ENCODE measurements around the gene GRAMD2B. TPM values are rescaled to one million over a fixed set of nuclear protein-coding genes. Genes with fewer than 3 reads are reported as not detected.

Gene GRAMD2B
- total and polyA plus RNA-seq, 12 donors, result 4.0 to 80.9 (median 25.2) TPM

- H3K4me3 ChIP-seq, result no peak overlapping the region
- no peak for DNase-seq
- H3K36me3 ChIP-seq (replicated peaks in 1 of 2), result peaks cover 0 to 1% of the 10 kb centered on the region in 2 donors
- peaks cover under 1 to 1% of the 10 kb centered on the region in 2 donors for H3K4me1 ChIP-seq (replicated peaks in 1 of 2)
- TF ChIP-seq POLR2A (IDR thresholded peaks at IDR 0.05), result no peak
- no peak for TF ChIP-seq CTCF (IDR thresholded peaks at IDR 0.05)
- no peaks in the 10 kb centered on the region for H3K9me3 ChIP-seq (replicated peaks in 1 of 3)
- intact Hi-C loops (cut with DNase I), result loop anchor here in 1 of 2 donors (10.0 kb wide), 2 partner anchors 51 to 79 kb away; no protein-coding TSS in a partner anchor
- WGBS, 4 donors, result 53 to 72% (median 62%) methylated on average over 2 of the region's 2 CpGs
- H3K27me3 ChIP-seq, result no peaks in the 10 kb centered on the region
- no peak overlapping the region for H3K27ac ChIP-seq
Measured at GRCh38 chr5:126444137-126444536, 20.9 kb downstream of the GRAMD2B start.

- no peak overlapping the region for H3K4me3 ChIP-seq
- H3K27me3 ChIP-seq, result no peaks in the 10 kb centered on the region
- H3K4me1 ChIP-seq (replicated peaks in 1 of 2), result peaks cover 7 to 16% of the 10 kb centered on the region in 2 donors
- no peak overlapping the region for H3K27ac ChIP-seq
- H3K36me3 ChIP-seq (replicated peaks in 1 of 2), result no peaks in the 10 kb centered on the region
- no peak for DNase-seq
- 88 to 94% (median 91%) methylated on average over 3 of the region's 3 CpGs for WGBS, 4 donors
- H3K9me3 ChIP-seq (replicated peaks in 1 of 3), result no peaks in the 10 kb centered on the region
- intact Hi-C loops (cut with DNase I), result loop anchor here in 1 of 2 donors (10.0 kb wide), 2 partner anchors 49 to 81 kb away; no protein-coding TSS in a partner anchor
- TF ChIP-seq POLR2A (IDR thresholded peaks at IDR 0.05), result no peak
- no peak for TF ChIP-seq CTCF (IDR thresholded peaks at IDR 0.05)
Measured at GRCh38 chr5:126445502-126446174, 22.4 kb downstream of the GRAMD2B start.

- no peaks in the 10 kb centered on the region for H3K27me3 ChIP-seq
- TF ChIP-seq CTCF (IDR thresholded peaks at IDR 0.05) (no peak), POLR2A (IDR thresholded peaks at IDR 0.05) (no peak)
- no peaks in the 10 kb centered on the region for H3K9me3 ChIP-seq (replicated peaks in 1 of 3)
- H3K4me3 ChIP-seq, result no peak overlapping the region
- H3K27ac ChIP-seq, result peak overlapping the region in 1 of 5 donors; percentile 27
- WGBS, 4 donors, result 73 to 86% (median 83%) methylated on average over 9 of the region's 9 CpGs
- no peak for DNase-seq
- no peaks in the 10 kb centered on the region for H3K36me3 ChIP-seq (replicated peaks in 1 of 2)
- H3K4me1 ChIP-seq (replicated peaks in 1 of 2), result peaks cover 10 to 22% of the 10 kb centered on the region in 2 donors
- intact Hi-C loops (cut with DNase I), result loop anchor here in 1 of 2 donors (10.0 kb wide), 2 partner anchors 48 to 82 kb away; no protein-coding TSS in a partner anchor
Measured at GRCh38 chr5:126446498-126447224, 23.5 kb downstream of the GRAMD2B start.

GRCh38 chr5:126448720-126449119, 25.5 kb downstream of the GRAMD2B start:
- Histone ChIP-seq H3K4me3 (no peak overlapping the region), H3K36me3 (replicated peaks in 1 of 2) (no peaks in the 10 kb centered on the region), H3K4me1 (replicated peaks in 1 of 2) (peaks cover 10 to 28% of the 10 kb centered on the region in 2 donors), H3K27me3 (no peaks in the 10 kb centered on the region), H3K9me3 (replicated peaks in 1 of 3) (no peaks in the 10 kb centered on the region), H3K27ac (peak overlapping the region in 1 of 5 donors; percentile 2)
- WGBS, 4 donors, result 84 to 96% (median 91%) methylated on average over 8 of the region's 8 CpGs
- TF ChIP-seq CTCF (IDR thresholded peaks at IDR 0.05), result no peak
- TF ChIP-seq POLR2A (IDR thresholded peaks at IDR 0.05), result no peak
- intact Hi-C loops (cut with DNase I), result loop anchor here in 1 of 2 donors (10.0 kb wide), 2 partner anchors 46 to 84 kb away; no protein-coding TSS in a partner anchor
- no peak for DNase-seq
